GM21381 (cell line): Measurements from ENCODE around the gene IL31.
"Not testable (repeated sequence)": the region's sequence is repeated elsewhere in the genome, so short reads cannot be mapped to it uniquely, and the experiment has no call there.

ENCODE experiments used
- ATAC-seq: cut with Tn5 transposase; IDR thresholded peaks from one replicate; pipeline ENCODE4 v1.9.1; 2021; ENCODE audit warnings: mild to moderate bottlenecking, moderate library complexity; ENCODE audit not compliant: unreplicated experiment

Gene IL31

DNA sequence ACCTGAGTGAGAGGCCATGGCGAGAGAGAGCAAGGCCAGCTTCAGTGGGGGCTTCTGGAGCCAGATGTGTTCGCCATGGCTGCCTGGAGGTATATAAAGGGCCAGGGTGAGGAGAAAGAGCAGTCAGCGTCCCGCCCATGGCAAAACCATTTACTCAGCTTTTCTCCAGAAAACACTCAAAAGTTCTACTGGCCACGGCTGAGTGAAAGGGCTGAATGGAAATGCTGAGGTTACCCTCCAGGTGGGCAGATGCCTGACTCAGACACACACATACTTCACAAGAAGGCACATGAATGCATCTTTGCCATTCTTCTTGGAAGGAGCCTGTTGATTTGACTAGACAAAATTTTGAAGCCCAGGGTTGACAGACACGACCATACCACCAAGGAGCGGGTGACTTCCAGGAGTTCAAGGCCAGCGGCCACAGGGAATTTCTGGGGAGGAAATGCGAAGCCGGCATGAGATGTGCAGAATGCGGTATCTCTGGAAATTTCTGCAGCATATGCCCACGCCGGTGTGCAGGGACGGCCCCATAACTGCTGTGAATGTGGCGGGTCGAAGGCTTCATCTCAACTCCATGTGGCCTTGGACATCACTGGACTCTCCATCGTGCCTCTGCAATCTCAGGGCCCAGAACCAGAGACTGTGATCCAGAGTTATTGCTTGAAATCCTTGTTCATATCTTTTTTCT, at the start of gene IL31:
IL31 (minus strand) TSS at position 67 of the 691 bp plus-strand sequence; CDS start at position 18, 49 bp downstream.
- ATAC-seq, result no peak

DNA sequence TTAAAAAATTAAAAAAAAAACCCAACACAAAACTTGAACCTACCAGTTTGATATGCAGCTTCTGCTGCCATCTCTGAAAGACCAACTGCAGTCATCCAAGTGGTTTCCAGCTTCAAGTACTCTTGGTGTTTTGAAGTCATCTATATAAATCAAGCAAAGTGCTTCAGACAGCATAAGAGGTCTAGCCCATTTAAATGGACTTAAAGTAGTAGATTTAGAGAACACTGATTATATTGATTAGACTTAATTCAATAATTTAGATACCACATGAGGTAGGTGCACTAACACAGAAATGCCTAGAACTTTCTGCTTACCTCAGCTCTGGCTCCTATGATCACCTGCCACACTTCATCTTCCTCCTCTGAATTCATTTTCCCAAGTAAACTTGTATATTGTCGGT, 42.4 kb upstream of the IL31 start:
- ATAC-seq, result no peak

DNA sequence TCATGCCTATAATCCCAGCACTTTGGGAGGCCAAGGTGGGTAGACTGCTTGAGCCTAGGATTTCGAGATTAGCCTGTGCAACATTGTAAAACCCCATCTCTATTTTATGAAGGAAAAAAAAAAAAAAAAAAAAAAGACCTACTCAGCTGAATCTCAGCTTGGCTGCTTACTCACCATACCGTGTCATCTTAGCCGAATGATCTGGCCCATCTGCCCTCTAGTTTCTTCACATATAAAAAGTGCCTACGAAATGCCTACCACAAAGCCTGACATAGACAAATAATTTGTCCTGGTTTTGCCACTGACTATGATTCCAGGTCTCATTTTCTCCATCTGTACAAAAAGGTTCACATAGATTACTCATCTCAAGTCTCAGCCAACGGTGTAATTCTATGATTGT, 41.8 kb upstream of the IL31 start:
- no peak for ATAC-seq

DNA sequence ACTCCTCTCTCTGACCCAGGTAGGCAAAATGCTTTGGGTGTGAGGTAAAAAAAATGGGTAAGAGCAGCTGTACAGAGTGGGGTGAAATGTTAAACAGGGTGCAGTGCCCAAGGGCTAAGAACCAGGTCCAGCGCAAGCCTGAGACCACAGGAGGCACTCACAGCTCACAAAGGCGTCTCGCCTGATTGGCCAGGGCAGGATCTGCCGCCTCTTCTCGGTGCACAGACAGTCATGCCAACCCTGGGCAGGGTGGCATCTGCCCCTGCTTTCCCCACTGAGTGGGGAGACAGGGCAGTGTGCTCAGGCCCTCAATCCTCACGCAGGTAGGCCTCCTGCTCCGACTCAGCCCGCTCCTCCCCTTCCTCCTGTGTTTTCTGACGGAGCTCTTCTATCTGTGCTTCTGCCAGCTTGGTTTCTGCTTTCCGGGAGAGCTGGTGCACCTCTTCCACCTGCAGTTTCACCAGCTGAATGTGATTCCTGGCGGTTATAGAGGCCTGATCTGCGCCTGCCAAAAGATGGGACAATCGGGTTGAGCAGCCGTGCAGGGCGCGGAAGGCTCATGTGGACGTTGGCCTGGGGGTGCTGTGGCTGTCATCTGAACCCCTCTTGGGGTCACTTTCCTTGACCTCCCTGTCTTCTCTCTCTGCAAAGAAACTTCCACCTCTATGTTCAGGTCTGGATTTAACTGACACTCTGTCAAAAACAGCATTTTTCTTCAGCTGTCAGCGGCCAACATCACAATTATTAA, 34.2 kb upstream of the IL31 start:
- ATAC-seq, result no peak

DNA sequence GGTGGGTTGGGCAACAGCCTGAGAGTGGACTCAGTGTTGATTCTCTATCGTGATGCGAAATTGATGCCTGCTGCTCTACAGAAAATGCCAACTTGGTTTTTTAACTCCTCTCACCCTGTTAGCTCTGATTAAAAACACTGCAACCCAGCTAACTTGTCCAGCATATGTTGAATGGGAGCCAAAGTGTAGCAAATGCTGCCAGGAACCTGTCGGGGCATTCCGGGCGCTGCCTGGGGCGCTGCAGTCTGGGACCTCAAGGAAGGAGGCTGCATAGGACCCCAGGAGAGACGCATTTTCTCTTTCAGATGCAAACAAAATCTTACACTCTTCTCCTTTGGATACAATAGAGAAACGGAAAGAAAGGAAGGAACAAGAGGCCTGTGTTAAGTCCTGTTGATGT, 33.4 kb upstream of the IL31 start:
- no peak for ATAC-seq

DNA sequence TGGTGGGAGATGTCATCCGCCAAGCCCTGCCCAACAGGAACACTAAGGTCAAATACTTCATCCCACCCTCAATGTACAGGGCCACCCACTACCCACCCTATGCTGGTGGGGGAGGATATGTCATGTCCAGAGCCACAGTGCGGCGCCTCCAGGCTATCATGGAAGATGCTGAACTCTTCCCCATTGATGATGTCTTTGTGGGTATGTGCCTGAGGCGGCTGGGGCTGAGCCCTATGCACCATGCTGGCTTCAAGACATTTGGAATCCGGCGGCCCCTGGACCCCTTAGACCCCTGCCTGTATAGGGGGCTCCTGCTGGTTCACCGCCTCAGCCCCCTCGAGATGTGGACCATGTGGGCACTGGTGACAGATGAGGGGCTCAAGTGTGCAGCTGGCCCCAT, 33.0 kb upstream of the IL31 start:
- no peak for ATAC-seq

DNA sequence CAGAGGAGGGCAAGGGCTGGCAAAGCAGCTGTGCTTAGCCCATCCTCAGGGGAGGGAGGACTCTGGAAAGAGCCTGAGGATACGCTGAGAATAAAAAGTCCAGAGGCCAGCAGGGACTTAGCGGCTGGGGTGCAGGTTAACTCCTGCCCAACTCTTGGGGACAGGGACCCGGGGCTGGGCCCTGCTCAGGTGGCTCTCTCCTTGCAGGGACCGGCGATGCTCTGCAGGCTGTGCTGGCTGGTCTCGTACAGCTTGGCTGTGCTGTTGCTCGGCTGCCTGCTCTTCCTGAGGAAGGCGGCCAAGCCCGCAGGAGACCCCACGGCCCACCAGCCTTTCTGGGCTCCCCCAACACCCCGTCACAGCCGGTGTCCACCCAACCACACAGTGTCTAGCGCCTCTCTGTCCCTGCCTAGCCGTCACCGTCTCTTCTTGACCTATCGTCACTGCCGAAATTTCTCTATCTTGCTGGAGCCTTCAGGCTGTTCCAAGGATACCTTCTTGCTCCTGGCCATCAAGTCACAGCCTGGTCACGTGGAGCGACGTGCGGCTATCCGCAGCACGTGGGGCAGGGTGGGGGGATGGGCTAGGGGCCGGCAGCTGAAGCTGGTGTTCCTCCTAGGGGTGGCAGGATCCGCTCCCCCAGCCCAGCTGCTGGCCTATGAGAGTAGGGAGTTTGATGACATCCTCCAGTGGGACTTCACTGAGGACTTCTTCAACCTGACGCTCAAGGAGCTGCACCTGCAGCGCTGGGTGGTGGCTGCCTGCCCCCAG, 32.3 kb upstream of the IL31 start:
- no peak for ATAC-seq

DNA sequence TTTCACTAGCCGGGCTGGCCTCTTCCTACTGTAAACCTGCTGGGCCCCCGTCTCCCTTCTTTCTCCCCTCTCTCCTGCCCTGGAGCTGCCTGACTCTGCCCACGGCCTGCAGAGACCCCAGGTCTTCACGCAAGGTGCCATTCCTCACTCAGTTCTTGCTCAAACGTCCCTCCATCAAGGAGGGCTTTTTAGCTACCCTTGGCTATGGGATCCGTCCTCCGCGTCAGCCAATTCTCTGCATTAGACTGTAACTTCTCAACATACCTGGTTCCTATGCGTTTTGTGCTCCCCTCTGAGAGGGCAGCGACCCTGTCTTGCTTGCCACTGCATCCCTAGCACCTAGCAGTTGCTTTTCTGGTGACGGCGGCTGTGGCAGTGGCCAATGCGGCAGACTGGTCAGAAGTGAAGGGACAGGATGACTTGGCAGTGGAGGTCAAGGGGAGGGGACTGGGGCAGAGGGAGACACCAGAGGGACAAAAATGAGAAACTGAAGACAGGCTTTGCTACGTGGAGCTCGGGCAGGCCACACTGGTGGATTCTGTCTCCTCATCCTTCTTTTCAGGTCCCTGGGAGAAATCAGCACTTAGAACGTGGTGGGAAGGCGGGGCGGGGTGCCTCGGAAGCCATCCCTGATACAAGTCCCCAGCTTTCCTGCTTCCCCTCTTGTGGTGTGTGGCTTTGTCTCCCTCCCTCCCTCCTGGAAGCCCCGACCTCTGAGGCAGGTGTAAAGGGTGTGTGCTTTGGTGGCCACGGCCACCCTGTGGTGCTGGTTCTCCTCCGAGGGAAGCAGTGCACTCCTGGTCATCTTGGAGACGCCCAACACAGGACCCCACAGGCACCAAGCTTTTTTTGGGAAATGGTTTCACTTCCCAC, 31.3 kb upstream of the IL31 start:
- no peak for ATAC-seq

DNA sequence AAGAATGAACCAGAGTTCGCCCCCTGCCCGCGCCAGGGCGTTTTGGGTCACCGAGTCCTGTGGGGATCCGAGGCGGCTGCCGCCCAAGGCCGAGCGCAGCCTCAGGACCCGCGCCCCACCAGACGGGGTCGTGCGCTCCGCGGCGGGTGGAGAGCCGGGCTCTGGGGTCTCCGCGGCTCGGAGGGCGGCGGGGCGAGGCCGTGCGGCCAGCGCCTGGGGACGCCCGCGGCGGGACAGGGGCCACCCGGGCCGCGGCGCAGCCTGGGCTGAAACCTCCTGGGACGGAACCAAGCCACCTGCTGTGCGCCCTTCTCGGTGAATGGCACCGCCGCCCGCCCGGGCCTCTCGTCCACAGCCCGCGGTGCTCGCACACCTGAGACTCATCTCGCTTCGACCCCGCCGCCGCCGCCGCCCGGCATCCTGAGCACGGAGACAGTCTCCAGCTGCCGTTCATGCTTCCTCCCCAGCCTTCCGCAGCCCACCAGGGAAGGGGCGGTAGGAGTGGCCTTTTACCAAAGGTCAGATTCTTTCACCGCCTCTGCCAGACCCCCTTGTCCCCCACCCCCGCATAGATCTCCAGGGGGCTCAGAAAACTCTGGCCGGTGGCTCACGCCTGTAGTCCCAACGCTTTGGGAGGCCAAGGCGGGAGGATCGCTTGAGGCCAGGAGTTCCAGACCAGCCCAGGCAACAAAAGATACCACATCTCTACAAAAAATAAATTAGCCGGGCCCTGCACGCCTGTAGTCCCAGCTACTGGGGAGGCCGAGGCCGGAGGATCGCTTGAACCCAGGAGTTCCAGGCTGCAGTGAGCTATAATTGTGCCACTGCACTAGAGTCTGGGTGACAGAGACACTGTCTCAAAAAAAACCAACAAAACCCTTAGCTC, 30.4 kb upstream of the IL31 start:
- no peak for ATAC-seq

DNA sequence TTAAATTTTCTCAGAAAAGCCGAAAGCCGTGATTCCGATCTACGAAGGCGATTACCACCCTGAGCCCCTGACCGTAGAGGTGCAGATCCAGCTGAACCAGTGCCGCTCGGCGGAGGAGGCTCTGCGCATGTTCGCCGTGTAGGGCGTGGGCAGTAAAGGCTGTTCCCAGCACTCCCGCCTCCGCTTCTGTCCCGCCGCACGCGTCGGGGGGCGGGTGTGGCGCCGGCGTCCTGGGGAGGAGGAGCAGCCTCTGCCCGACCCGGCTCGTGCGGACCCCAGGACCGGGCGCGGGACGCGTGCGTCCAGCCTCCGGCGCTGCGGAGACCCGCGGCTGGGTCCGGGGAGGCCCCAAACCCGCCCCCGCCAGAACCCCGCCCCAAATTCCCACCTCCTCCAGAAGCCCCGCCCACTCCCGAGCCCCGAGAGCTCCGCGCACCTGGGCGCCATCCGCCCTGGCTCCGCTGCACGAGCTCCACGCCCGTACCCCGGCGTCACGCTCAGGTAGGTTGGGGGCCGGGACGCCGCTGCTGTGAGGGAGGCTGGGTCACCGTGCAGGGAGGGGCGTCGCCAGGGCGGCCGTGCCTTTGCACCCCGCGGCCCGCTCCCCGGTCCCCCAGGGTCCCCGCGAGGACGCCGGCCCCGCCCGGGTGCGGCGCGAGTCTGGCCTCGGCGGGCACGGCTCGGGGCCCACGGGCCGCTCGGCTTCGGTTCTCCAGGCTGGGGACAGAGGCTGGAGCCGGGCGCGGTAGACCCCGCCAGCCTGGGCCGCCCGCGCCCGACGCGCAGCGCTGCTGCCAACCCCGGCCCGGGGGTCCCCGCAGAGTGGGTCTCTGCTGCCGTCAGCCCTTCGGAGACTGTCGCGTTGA, 29.5 kb upstream of the IL31 start, which contains the start of gene B3GNT4:
B3GNT4 (plus strand) TSS at position 409 of the 866 bp plus-strand sequence. CDS start 910 bp downstream, outside the sequence.
- no peak for ATAC-seq

DNA sequence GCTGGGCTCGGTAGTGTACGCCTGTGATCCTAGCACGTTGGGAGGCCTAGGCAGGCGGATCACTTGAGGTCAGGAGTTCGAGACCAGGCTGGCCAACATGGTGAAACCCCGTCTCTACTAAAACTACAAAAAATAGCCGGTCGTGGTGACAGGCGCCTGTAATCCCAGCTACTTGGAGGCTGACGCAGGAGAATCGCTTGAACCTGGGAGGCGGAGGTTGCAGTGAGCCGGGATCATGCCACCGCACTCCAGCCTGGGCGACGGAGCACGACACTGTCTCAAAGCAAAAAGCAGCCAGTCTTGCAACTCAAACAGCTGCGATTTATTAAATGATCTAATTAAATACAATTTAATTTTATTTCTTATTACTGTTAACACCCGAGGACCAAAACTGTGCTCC, 28.8 kb upstream of the IL31 start:
- not testable (repeated sequence) for ATAC-seq

DNA sequence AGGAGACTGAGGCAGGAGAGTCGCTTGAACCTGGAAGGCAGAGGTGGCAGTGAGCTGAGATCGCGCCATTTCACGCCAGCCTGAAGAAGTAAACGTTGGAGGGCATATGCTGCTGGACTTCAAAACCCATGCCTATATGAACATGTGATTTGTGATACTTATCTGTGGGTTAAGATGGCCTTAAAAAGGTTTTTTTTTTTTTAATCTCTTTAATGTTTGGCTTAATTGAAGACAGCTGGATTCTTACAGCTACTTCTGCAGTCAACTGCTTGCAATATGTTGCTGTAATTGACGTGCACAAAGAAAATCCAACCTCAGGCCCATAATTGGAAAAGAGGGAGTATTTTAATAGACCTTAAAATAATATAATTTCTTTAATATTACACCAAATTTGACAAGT, 28.0 kb upstream of the IL31 start:
- ATAC-seq, result no peak

DNA sequence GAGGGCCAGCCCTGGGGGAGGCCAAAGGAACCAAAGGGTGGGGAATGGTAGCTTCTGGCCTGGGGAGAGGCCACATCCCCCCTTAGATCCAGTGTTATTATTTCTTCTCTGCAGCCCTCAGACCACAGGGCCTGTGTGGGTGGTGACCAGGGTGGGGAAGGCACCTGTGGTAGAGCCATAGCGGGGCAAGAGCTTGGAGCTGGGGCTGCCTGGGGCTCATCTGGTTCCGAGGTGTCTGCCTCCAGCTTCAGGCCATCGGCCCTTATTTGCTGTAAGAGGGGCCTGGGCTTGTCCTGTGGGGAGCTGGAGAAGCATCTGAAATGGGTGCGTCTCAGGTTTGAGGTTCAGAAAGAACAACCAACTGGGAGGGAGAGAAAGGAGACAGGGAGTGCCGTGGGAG, 27.4 kb upstream of the IL31 start:
- ATAC-seq, result no peak

DNA sequence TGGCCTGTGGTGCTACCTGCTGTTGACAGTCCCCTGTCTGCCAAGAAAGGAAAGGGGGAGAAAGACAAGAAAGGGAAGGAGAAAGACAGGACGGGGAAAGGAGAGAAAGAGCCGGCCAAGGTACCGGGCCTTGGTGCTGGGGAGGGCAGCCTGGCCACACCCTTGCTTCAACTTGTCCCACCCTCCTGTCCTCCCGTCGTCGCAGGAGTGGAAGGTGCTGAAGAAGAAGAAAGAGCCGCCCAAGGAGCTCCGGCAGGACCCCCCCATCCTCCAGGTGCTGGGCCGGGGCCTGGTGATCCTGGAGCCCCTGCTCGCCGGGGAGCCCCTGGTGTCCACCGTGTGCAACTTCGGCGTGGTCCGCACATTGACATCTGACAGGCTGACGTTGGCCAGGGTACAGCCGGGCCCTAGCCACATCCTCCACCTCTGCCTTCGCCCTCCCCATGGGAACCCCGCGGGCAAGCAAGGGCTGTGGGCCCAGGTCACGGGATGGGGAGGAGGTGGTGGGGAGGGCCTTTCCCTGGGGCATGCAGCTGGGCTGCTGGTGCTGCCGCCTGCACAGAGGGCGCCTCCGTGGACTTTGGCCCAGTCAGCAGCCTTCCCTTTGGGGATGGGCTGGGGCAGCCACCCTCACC, 26.6 kb upstream of the IL31 start:
- ATAC-seq, result no peak

DNA sequence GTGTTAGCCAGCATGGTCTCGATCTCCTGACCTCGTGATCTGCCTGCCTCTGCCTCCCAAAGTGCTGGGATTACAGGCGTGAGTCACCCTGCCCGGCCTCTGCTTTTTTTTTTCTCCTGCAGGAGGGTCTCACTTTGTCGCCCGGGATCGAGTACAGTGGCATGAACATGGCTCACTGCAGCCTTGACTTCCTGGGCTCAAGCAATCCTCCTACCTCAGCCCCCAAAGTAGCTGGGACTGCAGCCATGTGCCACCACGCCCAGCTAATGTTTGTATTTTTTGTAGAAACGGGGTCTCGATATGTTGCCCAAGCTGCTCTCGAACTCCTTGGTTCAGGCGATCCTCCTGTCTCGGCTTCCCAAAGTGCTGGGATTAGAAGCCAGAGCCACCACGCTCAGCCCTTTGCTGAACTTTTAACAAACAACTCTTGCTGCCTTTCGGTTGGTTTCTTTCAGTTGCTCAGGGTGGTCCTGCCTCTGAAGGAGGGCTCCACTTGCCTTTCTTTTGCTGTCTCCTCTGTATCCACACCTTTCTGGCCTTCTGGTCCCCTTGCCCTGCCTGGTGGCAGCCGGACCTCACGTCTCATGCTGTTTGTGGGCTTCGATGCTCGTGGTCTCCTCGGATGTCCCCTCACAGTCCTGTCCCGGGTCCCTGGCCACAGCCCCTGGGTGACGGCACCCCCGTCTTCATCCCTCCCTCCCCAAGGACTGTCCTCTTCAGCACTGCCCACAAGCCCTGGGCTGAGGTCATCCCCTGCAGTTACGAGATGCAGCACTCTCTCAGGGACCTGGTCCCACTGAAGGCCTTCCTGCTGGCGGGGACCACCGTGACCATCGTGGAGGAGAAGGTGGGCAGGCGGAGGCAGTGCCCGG, 25.7 kb upstream of the IL31 start:
- ATAC-seq, result no peak

DNA sequence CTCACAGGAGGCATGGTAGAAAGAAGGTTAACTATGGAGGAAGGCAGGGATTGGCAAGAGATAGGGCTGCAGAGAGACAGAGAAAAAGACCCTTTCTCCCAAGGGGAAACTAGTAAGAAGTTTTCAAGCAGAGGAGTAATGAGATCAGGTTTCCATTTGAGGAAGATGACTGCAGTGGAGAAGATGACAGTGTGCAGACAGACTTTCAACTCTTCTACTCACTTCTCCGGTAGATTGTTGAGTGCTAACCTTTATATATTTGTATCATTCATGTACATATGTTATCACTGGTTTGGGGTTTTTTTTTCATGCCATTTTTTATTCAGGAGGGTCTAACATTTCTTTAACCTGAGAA, 23.6 kb upstream of the IL31 start:
- ATAC-seq, result no peak

DNA sequence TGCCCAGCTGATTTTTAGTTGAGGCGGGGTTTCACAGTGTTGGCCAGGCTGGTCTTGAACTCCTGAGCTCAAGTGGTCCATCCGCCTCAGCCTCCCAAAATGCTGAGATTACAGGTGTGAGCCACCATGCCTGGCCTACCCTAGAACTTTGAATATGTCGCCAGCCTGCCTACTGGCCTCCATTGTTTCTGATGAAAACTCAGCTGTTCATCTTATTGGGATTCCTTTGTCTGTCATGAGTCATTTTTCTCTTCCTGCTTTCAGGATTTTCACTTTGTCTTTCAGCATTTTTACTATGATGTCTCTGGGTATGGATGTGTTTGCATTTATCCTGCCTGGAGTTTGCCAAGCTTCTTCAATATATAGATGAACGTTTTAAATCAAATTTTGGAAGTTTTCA, 21.4 kb upstream of the IL31 start:
- no peak for ATAC-seq
